ENCODE measurements around the gene POMT1.

POMT1 gene

DNA sequence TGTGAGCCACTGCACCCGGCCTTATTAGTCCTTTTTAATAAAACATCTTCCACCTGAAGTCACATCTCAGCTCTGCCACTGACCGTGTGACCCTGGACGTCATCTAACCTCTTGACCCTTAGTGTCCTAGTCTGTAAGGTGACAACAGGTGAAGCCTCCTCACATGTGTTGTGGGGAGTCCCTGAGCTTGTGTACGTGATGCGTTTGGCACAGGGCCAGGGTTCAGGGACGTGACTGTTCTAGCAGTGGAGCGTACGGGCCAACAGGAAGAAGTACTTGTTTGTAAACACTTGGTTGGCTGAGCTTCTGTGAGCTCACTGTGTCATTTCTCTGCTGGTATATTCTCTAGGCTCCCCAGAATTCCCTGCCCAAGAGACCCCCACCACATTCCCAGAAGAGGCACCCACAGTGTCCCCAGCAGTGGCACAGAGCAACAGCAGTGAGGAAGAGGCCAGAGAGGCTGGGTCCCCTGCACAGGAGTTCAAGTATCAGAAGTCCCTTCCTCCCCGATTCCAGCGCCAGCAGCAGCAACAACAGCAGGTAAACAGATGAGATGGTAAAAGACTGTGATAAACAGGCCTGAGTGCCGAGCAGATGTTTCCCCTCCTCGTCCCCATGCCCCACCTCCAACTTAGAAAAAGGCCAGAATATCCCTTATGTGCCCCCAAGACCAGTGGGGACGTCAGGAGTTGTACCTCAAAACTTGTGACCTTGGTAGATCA, 35.3 kb upstream of the POMT1 start:
- Histone ChIP-seq H3K4me2 (ENCODE audit: low read length) (no peak overlapping the region), H3K27me3 (ENCODE audit: low read depth, low read length) (no peaks in the 10 kb centered on the region), H2AFZ (ENCODE audit: low read depth, low read length) (no peak overlapping the region), H3K36me3 (replicated peaks; ENCODE audit: low read depth, low read length) (peaks cover 65% of the 10 kb centered on the region), H3K4me1 (ENCODE audit: low read length) (no peaks in the 10 kb centered on the region), H3K79me2 (ENCODE audit: low read length) (peaks cover 35% of the 10 kb centered on the region), H3K9ac (ENCODE audit: low read length) (no peak overlapping the region), H3K9me3 (ENCODE audit: insufficient read depth, low read length) (no peaks in the 10 kb centered on the region), H3K27ac (ENCODE audit: low read length) (no peak overlapping the region), H3K4me3 (ENCODE audit: low read length) (no peak overlapping the region), H4K20me1 (ENCODE audit: insufficient read depth, low read length) (peaks cover 9% of the 10 kb centered on the region)
- no peak for TF ChIP-seq EZH2phosphoT487 (IDR thresholded peaks at IDR 0.05; ENCODE audit: low read depth)
- TF ChIP-seq, protein P1, sequence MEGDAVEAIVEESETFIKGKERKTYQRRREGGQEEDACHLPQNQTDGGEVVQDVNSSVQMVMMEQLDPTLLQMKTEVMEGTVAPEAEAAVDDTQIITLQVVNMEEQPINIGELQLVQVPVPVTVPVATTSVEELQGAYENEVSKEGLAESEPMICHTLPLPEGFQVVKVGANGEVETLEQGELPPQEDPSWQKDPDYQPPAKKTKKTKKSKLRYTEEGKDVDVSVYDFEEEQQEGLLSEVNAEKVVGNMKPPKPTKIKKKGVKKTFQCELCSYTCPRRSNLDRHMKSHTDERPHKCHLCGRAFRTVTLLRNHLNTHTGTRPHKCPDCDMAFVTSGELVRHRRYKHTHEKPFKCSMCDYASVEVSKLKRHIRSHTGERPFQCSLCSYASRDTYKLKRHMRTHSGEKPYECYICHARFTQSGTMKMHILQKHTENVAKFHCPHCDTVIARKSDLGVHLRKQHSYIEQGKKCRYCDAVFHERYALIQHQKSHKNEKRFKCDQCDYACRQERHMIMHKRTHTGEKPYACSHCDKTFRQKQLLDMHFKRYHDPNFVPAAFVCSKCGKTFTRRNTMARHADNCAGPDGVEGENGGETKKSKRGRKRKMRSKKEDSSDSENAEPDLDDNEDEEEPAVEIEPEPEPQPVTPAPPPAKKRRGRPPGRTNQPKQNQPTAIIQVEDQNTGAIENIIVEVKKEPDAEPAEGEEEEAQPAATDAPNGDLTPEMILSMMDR (IDR thresholded peaks at IDR 0.05; ENCODE audit: low read depth, low read length), result no peak

GRCh38 chr9:131468031-131468430, 34.7 kb upstream of the POMT1 start:
- H3K9me3 ChIP-seq (ENCODE audit: insufficient read depth, low read length), result no peaks in the 10 kb centered on the region
- no peaks in the 10 kb centered on the region for H3K4me1 ChIP-seq (ENCODE audit: low read length)
- no peak overlapping the region for H3K4me3 ChIP-seq (ENCODE audit: low read length)
- H3K4me2 ChIP-seq (ENCODE audit: low read length), result no peak overlapping the region
- H3K79me2 ChIP-seq (ENCODE audit: low read length), result peaks cover 37% of the 10 kb centered on the region
- H3K9ac ChIP-seq (ENCODE audit: low read length), result no peak overlapping the region
- H3K27me3 ChIP-seq (ENCODE audit: low read depth, low read length), result no peaks in the 10 kb centered on the region
- no peak overlapping the region for H3K27ac ChIP-seq (ENCODE audit: low read length)
- peaks cover 67% of the 10 kb centered on the region for H3K36me3 ChIP-seq (replicated peaks; ENCODE audit: low read depth, low read length)
- H2AFZ ChIP-seq (ENCODE audit: low read depth, low read length), result no peak overlapping the region
- peaks cover 11% of the 10 kb centered on the region for H4K20me1 ChIP-seq (ENCODE audit: insufficient read depth, low read length)
- TF ChIP-seq EZH2phosphoT487 (IDR thresholded peaks at IDR 0.05; ENCODE audit: low read depth), result no peak
- TF ChIP-seq, protein P1 (IDR thresholded peaks at IDR 0.05; ENCODE audit: low read depth, low read length), result no peak

DNA sequence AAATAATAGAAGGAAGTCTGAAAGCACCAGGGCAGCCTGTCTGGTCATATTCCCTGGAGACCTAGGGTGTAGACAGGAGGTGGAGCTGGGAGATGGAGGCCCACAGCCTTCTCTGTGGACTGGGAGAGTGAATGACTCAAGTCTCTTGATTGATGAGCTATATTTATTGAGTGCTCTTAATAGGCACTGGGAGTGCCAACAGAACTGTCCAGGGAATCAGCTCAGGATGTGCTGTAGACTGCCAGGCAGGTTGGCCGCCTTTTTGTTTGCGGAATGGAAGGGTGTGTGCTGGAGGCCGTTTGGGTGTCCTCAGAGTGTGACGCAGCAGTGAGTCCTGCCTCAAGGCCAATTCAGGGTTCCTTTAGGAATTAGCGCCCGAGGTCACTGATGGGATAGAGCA, 33.4 kb upstream of the POMT1 start:
- H3K9ac ChIP-seq (ENCODE audit: low read length), result no peak overlapping the region
- H3K36me3 ChIP-seq (replicated peaks; ENCODE audit: low read depth, low read length), result peaks cover 73% of the 10 kb centered on the region
- H3K79me2 ChIP-seq (ENCODE audit: low read length), result peaks cover 38% of the 10 kb centered on the region
- no peaks in the 10 kb centered on the region for H3K9me3 ChIP-seq (ENCODE audit: insufficient read depth, low read length)
- H3K27ac ChIP-seq (ENCODE audit: low read length), result no peak overlapping the region
- peaks cover 11% of the 10 kb centered on the region for H4K20me1 ChIP-seq (ENCODE audit: insufficient read depth, low read length)
- no peak overlapping the region for H3K4me2 ChIP-seq (ENCODE audit: low read length)
- TF ChIP-seq, protein P1 (IDR thresholded peaks at IDR 0.05; ENCODE audit: low read depth, low read length), result no peak
- no peaks in the 10 kb centered on the region for H3K4me1 ChIP-seq (ENCODE audit: low read length)
- no peaks in the 10 kb centered on the region for H3K27me3 ChIP-seq (ENCODE audit: low read depth, low read length)
- H3K4me3 ChIP-seq (ENCODE audit: low read length), result no peak overlapping the region
- H2AFZ ChIP-seq (ENCODE audit: low read depth, low read length), result no peak overlapping the region

GRCh38 chr9:131469951-131470350, 32.8 kb upstream of the POMT1 start:
- Histone ChIP-seq H2AFZ (ENCODE audit: low read depth, low read length) (no peak overlapping the region), H4K20me1 (ENCODE audit: insufficient read depth, low read length) (peaks cover 11% of the 10 kb centered on the region), H3K4me2 (ENCODE audit: low read length) (no peak overlapping the region), H3K79me2 (ENCODE audit: low read length) (peaks cover 38% of the 10 kb centered on the region), H3K9ac (ENCODE audit: low read length) (no peak overlapping the region), H3K9me3 (ENCODE audit: insufficient read depth, low read length) (no peaks in the 10 kb centered on the region), H3K27me3 (ENCODE audit: low read depth, low read length) (no peaks in the 10 kb centered on the region), H3K4me1 (ENCODE audit: low read length) (no peaks in the 10 kb centered on the region), H3K27ac (ENCODE audit: low read length) (no peak overlapping the region), H3K4me3 (ENCODE audit: low read length) (no peak overlapping the region), H3K36me3 (replicated peaks; ENCODE audit: low read depth, low read length) (peaks cover 73% of the 10 kb centered on the region)
- no peak for TF ChIP-seq EZH2phosphoT487 (IDR thresholded peaks at IDR 0.05; ENCODE audit: low read depth)
- TF ChIP-seq, protein P1 (IDR thresholded peaks at IDR 0.05; ENCODE audit: low read depth, low read length), result no peak
